SK-N-MC (cell line): ENCODE data around the gene CLTB.

Source experiments
- EZH2 ChIP-seq: fragments of 200-600 bp; sonication (generic); IDR thresholded peaks from one replicate; pipeline ENCODE4 v1.6.1; 2017; ENCODE audit warnings: antibody characterized with exemption
- FOXP2 ChIP-seq: optimal IDR thresholded peaks from 2 replicates; pipeline ENCODE3; 2011; ENCODE audit warnings: mild to moderate bottlenecking, moderate library complexity; ENCODE audit not compliant: insufficient read depth; ENCODE audit errors: extremely low read length, control extremely low read depth
- POLR2AphosphoS5 ChIP-seq: IDR thresholded peaks from 2 replicates; pipeline ENCODE4 v1.6.1; 2012; ENCODE audit warnings: mild to moderate bottlenecking, low read depth, low read length, borderline replicate concordance

GRCh38 chr5:176386491-176386890 is 29.8 kb downstream of the CLTB start:
- TF ChIP-seq POLR2AphosphoS5 = no peak
- no peak for TF ChIP-seq EZH2
- TF ChIP-seq FOXP2 = no peak
